Measurements from ENCODE around the gene PCLO.
"Not testable (repeated sequence)": the region's sequence is repeated elsewhere in the genome, so short reads cannot be mapped to it uniquely, and the experiment has no call there.

Gene PCLO

GRCh38 chr7:83130623-83131545, 31.8 kb downstream of the PCLO start:
- DNase-seq, result no peak

GRCh38 chr7:83130191-83130590, 32.5 kb downstream of the PCLO start:
- no peak for DNase-seq

- no peak for DNase-seq
These were observed 43.2 kb downstream of the PCLO start for GRCh38 chr7:83119494-83119893.

GRCh38 chr7:83119026-83119382, 43.7 kb downstream of the PCLO start:
- DNase-seq, result no peak

GRCh38 chr7:83118347-83119025, 44.2 kb downstream of the PCLO start:
- DNase-seq, result no peak

GRCh38 chr7:83117466-83117865, 45.2 kb downstream of the PCLO start:
- no peak for DNase-seq

GRCh38 chr7:83111391-83111790, 51.3 kb downstream of the PCLO start:
- no peak for DNase-seq

- DNase-seq, result no peak
These were observed 53.3 kb downstream of the PCLO start for GRCh38 chr7:83109352-83109751.

GRCh38 chr7:83105948-83106347, 56.7 kb downstream of the PCLO start:
- no peak for DNase-seq

- DNase-seq, result no peak
These were observed 57.6 kb downstream of the PCLO start for GRCh38 chr7:83105063-83105462.

GRCh38 chr7:83101530-83101929, 61.2 kb downstream of the PCLO start:
- no peak for DNase-seq

- DNase-seq, result no peak
These were observed 66.6 kb downstream of the PCLO start for GRCh38 chr7:83096065-83096580.

- DNase-seq, result no peak
These were observed 77.4 kb downstream of the PCLO start for GRCh38 chr7:83085299-83085698.

- DNase-seq, result not testable (repeated sequence)
These were observed 82.8 kb downstream of the PCLO start for GRCh38 chr7:83079879-83080278.

GRCh38 chr7:83077328-83077727, 85.4 kb downstream of the PCLO start:
- DNase-seq, result no peak

GRCh38 chr7:83072576-83073517, 89.8 kb downstream of the PCLO start:
- DNase-seq, result no peak

- no peak for DNase-seq
These were observed 97.0 kb downstream of the PCLO start for GRCh38 chr7:83065714-83066113.

- DNase-seq, result no peak
These were observed 102.5 kb downstream of the PCLO start for GRCh38 chr7:83060218-83060617.

- DNase-seq, result no peak
These were observed 104.0 kb downstream of the PCLO start for GRCh38 chr7:83058667-83059066.

- no peak for DNase-seq
These were observed 107.5 kb downstream of the PCLO start for GRCh38 chr7:83055197-83055596.

- DNase-seq, result no peak
These were observed 108.2 kb downstream of the PCLO start for GRCh38 chr7:83054472-83054871.

GRCh38 chr7:83053965-83054364, 108.7 kb downstream of the PCLO start:
- DNase-seq, result no peak

- DNase-seq, result no peak
These were observed 122.2 kb downstream of the PCLO start for GRCh38 chr7:83040484-83040883.

All from right forelimb (tissue), 1 donor.